LNCaP clone FGC (cell line): Measurements from ENCODE around the gene TMEM94.
"Not testable (repeated sequence)": the region's sequence is repeated elsewhere in the genome, so short reads cannot be mapped to it uniquely, and the experiment has no call there.

ENCODE experiments used
- DNase-seq: peaks from one replicate; pipeline ENCODE4 v3.0.0-alpha.2; 2011; ENCODE audit warnings: low read depth
- H3K4me3 ChIP-seq: 2 replicates; pipeline ENCODE4 v1.5.1; 2011; ENCODE audit warnings: mild to moderate bottlenecking, low read depth, low read length, control low read depth
- CTCF ChIP-seq: IDR thresholded peaks from 2 replicates; pipeline ENCODE4 v1.5.1; 2012; ENCODE audit warnings: mild to moderate bottlenecking; ENCODE audit not compliant: control insufficient read depth, insufficient read depth; ENCODE audit errors: extremely low read depth

Gene TMEM94

GRCh38 chr17:75416006-75416405, 40.4 kb upstream of the TMEM94 start:
- TF ChIP-seq CTCF: no peak
- no peak overlapping the region for H3K4me3 ChIP-seq
- DNase-seq: no peak

- no peak overlapping the region for H3K4me3 ChIP-seq
- no peak for DNase-seq
- TF ChIP-seq CTCF: no peak
Measured at GRCh38 chr17:75417054-75417580, 39.3 kb upstream of the TMEM94 start.

GRCh38 chr17:75418531-75418930, 37.9 kb upstream of the TMEM94 start:
- no peak overlapping the region for H3K4me3 ChIP-seq
- DNase-seq: no peak
- TF ChIP-seq CTCF: no peak

GRCh38 chr17:75428543-75429469, 27.6 kb upstream of the TMEM94 start:
- DNase-seq: no peak
- no peak overlapping the region for H3K4me3 ChIP-seq
- TF ChIP-seq CTCF: no peak

- no peak for DNase-seq
- no peak for TF ChIP-seq CTCF
- H3K4me3 ChIP-seq: no peak overlapping the region
Measured at GRCh38 chr17:75430159-75430974, 26.1 kb upstream of the TMEM94 start.

- no peak for DNase-seq
- no peak overlapping the region for H3K4me3 ChIP-seq
- TF ChIP-seq CTCF: no peak
Measured at GRCh38 chr17:75433218-75433783, 23.1 kb upstream of the TMEM94 start.

- not testable (repeated sequence) for DNase-seq, H3K4me3 ChIP-seq
Measured at GRCh38 chr17:75434433-75434832, 22.0 kb upstream of the TMEM94 start.

- H3K4me3 ChIP-seq, DNase-seq: not testable (repeated sequence)
Measured at GRCh38 chr17:75437404-75437803, 19.0 kb upstream of the TMEM94 start.
